NOMO-1 treated with dmso at 0.1 percent for 144 hours (cell line): ENCODE measurements around the gene PTPRN2.
"Not testable (repeated sequence)": the region's sequence is repeated elsewhere in the genome, so short reads cannot be mapped to it uniquely, and the experiment has no call there.

ENCODE experiments used
- DNase-seq: peaks from one replicate; lab custom pipeline; 2025; ENCODE audit not compliant: unreplicated experiment; lab: John Stamatoyannopoulos, UW

The PTPRN2 gene

GRCh38 chr7:157601530-157601929 is 986.1 kb downstream of the PTPRN2 start:
- DNase-seq = no peak

GRCh38 chr7:157599491-157599890 is 988.1 kb downstream of the PTPRN2 start:
- no peak for DNase-seq

- DNase-seq = no peak
These were observed 990.1 kb downstream of the PTPRN2 start for GRCh38 chr7:157597562-157597961.

GRCh38 chr7:157596881-157597280 is 990.7 kb downstream of the PTPRN2 start:
- no peak for DNase-seq

GRCh38 chr7:157596471-157596870 is 991.2 kb downstream of the PTPRN2 start:
- DNase-seq = no peak

- DNase-seq = no peak
These were observed 991.6 kb downstream of the PTPRN2 start for GRCh38 chr7:157596026-157596425.

- DNase-seq = no peak
These were observed 992.4 kb downstream of the PTPRN2 start for GRCh38 chr7:157595086-157595855.

- no peak for DNase-seq
These were observed 993.3 kb downstream of the PTPRN2 start for GRCh38 chr7:157594306-157594705.

- no peak for DNase-seq
These were observed 994.1 kb downstream of the PTPRN2 start for GRCh38 chr7:157593541-157593940.

- not testable (repeated sequence) for DNase-seq
These were observed 994.8 kb downstream of the PTPRN2 start for GRCh38 chr7:157592636-157593320.

GRCh38 chr7:157590526-157590925 is 997.1 kb downstream of the PTPRN2 start:
- DNase-seq = no peak

GRCh38 chr7:157589680-157590079 is 997.9 kb downstream of the PTPRN2 start:
- DNase-seq = no peak

GRCh38 chr7:157587805-157588560 is 999.6 kb downstream of the PTPRN2 start:
- DNase-seq = no peak

GRCh38 chr7:157587051-157587804 is 1000.4 kb downstream of the PTPRN2 start:
- DNase-seq = no peak

- no peak for DNase-seq
These were observed 1001.1 kb downstream of the PTPRN2 start for GRCh38 chr7:157586426-157586955.

GRCh38 chr7:157585113-157585861 is 1002.3 kb downstream of the PTPRN2 start:
- no peak for DNase-seq

GRCh38 chr7:157584420-157584819 is 1003.2 kb downstream of the PTPRN2 start:
- no peak for DNase-seq

GRCh38 chr7:157581740-157582139 is 1005.9 kb downstream of the PTPRN2 start:
- DNase-seq = no peak

- DNase-seq = no peak
These were observed 1007.3 kb downstream of the PTPRN2 start for GRCh38 chr7:157580324-157580723.

GRCh38 chr7:157579425-157579824 is 1008.2 kb downstream of the PTPRN2 start:
- DNase-seq = no peak
